ENCODE results near the gene SH3BP5.
A peak's percentile ranks its signal among the peaks of the same experiment; 100 is the strongest.

Gene SH3BP5

DNA sequence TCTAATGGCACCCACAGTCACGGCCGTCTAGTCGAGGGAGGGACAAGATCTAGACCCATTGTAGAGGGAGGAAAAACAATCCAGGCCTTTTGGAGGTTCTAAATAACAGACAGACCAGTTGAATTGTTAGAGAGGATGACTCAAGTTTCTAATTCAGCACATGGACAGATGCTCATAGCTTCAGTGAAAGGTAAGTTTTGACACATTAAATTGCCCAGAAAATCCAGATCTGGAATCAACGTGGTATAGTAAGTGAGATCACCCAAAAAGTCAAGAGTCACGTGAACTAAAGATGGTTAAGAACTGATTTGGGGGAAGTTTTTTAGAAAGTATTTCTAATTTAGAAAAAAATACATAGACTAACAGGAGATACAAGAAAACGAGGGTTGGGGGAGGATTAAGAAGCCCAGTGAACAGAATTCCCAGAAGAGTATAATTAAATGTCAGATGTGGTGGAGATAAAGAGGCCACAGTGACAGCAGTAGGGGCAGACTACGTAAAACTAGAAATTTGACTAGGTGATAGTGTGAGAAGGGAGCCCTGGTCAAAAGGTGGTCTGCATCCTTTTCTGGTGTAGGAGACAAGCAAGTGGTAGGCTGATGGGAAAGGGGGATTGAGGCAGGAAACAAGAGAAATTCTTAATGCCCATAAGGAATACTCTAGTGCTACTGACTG, 79.2 kb downstream of the SH3BP5 start:
- no peak for DNase-seq (ENCODE audit: low spot score)

DNA sequence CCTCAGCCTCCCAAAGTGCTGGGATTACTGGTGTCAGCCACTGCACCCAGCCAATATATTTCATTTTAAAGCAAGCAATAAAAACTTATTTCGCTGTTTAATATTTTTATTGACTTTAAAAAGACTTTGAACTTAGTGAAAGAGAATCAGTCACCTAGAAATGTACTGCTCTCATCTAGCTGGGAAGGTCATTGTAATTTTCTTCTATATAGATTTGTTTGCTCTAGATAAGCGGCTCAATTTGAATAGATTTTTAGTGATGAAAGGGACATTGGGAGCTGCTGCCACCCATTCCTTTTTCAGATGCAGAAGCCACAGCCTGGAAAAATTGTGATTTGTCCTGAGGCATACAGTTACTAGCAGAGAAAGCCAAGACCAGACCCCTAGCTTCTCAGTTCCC, 86.2 kb downstream of the SH3BP5 start:
- no peak for DNase-seq (ENCODE audit: low spot score)

DNA sequence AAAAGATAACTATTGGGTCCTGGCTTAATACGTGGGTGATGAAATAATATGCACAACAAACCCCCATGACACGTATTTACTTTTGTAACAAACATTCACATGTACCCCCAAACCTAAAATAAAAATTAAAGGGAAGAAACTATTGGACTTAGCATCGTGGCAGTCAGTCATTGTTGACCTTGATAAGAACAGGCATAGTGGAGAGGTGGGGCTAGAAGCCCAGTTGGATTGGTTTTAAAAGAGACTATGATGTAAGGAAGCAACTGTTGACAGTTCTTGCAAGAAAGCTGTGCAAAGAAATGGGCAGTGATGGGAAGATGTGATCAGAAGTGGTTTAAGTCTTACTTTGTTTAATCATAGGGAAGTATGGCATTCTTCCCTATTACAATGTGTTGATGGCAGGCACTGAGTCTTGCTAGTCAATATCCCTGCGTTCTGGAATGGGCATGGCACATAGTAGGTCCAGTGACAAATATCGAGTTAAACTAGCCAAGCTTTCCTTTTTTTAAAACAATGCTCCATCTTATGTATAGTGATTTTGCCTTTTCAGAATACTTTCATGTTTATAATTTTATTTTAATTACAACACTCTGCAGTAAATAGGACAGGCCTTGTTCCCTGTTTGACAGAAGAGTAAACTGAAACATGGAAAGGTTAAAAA, 88.4 kb downstream of the SH3BP5 start:
- no peak for DNase-seq (ENCODE audit: low spot score)

DNA sequence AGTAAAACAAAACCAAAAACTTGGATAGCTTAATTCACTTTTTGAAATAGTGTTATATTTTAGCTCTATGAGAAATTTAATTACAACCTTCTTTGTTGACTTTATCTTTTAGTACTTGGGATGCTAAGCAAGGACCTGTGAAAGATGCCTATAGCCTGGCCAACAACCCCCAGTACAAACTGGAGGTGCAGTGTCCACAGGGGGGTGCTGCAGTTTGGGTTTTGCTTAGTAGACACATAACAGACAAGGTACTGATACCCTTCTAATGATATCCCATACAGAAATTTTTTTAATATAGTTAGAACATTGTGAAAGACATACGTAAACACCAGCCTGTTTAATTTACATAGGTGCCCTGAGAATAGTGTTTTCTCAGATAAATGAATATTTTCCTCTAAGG, 91.0 kb downstream of the SH3BP5 start:
- peak; percentile 71 for DNase-seq (ENCODE audit: low spot score)

DNA sequence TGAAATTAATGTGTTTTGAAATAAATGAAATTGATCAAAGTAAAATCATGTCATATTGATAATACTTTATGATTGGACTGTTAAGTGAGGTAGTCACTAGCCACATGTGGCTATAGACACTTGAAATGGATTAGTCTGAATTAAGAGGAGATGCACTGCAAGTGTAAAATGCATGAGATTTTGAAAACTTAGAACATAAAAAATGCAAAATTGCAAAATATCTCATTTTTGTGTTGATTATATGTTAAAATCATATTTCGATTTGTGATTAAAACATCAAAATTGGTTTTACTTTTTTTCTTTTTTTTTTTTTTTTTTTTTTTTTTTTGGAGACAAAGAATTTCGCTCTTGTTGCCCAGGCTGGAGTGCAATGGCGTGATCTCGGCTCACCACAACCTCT, 103.1 kb downstream of the SH3BP5 start:
- no peak for DNase-seq (ENCODE audit: low spot score)

DNA sequence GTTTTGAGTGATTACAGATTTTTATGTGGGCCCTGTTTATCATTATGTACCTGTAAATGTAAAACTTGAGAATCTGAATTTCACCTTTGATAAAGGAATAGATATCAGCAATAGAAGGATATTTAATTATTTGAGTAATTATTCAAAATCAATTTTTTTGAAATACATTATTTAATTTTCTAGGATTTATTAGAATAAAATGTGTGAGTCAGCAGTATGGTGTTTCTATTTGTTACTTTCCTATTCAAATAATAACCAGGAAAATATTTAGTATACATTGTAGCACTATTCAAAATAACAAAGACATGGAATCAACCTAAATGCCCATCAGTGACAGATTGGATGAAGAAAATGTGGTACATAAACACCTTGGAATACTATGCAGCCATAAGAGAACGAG, 104.2 kb downstream of the SH3BP5 start:
- DNase-seq (ENCODE audit: low spot score): no peak

DNA sequence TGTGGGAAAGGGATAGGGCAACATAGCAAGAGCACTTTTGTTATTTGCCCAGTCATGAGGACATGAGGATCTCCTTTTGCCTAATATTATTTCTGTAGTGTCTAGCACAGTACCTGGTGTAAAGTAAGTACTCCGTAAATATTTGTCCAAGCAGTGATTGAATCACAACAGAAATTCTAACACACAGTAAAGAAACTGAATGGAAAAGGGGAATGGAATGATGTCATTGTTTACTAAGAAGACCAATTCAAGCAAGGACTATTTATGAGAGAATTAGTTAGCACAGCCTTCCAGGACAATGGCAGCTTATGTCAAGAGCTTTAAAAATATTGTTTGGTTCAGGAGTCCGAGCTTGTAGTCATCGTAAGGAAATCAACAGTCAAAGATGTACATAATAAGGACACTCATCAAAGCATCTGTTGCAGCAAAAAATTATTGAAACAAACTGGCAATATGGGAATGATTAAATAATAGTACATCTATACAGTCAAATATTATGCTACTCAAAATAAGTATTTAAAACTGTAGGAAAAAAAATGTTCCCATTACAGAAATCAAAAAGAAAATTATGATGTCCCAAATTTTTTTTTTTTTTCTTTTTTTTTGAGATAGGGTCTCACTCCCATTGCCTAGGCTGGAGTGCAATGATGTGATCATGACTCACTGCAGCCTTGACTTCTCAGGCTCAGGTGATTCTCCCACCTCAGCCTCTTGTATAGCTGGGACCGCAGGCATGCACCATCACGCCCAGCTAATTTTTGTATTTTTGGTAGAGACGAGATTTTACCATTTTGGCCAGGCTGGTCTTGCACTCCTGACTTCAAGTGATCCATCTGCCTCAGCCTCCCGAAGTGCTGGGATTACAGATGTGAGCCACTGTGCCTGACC, 108.5 kb downstream of the SH3BP5 start:
- DNase-seq (ENCODE audit: low spot score): no peak

DNA sequence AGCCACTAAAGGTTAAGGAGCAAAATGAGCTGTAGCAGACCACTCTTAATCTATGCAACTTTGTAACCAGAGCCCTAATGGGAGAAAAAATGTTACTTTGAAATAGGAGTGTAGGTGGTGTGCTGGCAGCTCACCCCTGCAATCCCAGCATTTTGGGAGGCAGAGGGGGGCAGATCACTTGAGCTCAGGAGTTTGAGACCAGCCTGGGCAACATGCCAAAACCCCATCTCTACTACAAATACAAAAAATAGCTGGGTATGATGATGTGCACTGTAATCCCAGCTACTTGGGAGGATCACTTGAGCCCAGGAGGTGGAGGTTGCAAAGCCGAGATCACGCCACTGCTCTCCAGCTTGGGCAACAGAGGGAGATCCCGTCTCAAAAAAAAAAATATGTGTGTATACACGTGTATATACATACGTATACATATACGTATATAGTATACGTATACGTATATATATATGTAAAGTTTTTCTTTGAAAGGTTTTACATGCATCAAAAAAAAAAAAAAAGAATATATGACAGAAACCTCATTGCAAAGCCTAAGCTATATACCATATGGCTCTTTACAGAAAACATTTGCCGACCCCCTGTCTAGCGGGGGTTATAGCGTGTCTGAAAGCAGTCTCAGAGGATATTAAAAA, 110.7 kb downstream of the SH3BP5 start:
- no peak for DNase-seq (ENCODE audit: low spot score)

DNA sequence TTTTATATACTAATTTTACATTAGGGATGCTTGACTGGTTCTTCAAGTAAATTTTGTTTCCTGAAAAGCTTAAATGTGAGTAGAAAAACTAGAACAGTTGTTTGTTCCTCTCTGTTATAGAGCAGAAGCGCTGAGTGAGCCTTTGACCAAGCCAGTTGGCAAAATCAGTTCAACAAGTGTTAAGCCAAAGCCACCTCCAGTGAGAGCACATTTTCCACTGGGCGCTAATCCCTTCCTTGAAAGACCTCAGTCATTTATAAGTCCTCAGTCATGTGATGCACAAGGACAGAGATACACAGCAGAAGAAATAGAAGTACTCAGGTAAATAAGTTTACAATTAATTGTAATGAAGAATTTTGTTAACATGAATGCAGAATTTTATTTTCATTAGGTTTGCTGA, 111.7 kb downstream of the SH3BP5 start:
- no peak for DNase-seq (ENCODE audit: low spot score)

DNA sequence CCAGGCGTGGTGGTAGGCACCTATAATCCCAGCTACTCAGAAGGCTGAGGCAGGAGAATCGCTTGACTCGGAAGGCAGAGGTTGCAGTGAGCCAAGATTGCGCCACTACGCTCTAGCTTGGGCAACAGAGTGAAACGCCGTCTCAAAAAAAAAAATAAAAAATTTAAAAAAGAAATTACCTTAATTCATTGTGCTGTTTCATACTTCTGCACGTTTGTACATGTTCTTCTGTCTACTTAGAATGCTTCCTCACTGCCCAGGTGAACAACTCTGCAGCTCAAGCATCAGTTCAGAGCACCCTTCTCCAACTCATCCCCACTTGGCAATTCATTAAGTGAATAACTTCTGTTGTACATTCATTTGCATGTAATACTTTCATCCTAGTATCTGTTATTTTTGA, 112.3 kb downstream of the SH3BP5 start:
- no peak for DNase-seq (ENCODE audit: low spot score)

DNA sequence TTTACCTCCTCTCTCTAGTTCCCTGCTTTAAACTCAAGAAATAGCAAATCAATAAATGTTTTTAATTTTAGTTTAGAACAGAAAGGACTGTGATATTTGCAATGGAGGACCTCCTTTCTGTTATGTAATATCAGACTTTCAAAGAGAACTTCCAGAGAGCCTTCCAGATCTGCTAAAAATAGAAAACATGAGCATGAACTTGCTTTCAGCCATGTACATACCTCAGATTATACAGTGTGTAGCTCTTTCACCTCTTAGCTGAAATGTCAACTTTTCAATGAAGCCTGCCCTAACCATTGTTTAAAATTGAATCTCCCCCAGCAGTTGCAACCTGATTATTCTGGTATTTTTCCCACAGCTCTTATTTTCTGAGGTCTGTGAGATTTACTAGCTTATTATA, 113.7 kb downstream of the SH3BP5 start:
- no peak for DNase-seq (ENCODE audit: low spot score)

DNA sequence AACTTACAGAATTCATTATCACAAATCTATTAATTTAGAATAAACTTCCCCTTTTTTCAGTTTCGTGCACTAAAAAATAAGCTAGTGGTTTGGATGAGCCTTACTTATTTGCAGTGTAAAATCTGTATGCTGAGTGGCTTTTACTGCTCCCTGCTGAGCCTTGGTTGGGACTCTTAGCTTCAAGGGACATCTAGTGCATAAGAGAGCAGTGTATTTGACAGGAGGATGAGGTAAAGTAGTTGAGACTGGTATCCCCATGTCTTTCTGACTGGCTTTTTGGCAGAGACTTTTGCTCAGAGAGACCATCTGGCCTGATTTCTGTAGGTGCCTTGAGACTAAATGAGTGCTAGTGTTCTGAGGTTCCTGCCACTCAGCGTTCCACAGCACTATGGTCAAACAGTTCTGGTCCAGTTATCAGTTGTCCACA, 114.5 kb downstream of the SH3BP5 start:
- DNase-seq (ENCODE audit: low spot score): peak; percentile 55

DNA sequence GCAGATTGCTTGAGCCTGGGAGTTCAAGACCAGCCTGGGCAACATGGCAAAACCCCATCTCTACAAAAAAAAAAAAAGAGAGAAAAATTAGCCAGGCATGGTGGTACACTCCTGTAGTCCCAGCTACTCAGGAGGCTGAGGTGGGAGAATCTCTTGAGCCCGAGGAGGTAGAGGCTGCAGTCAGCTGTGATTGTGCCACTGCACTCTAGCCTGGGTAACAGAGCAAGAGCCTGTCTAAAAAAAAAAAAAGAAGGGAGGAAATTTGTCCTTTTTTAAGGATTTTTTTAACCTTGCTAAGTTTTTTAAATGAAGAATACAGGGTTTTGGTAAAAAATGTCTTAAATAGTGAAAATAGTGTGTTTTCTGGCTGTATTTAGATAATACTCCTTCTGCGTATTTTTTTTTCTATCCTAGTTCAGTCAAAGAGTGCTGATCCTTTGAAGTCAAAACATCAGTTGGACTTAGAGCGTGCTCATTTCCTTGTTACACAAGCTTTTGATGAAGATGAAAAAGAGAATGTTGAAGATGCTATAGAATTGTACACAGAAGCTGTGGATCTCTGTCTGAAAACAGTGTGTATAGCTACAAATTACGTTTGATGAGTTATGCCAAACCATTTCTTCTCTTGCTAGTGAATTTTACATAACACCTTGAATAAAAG, 115.2 kb downstream of the SH3BP5 start:
- DNase-seq (ENCODE audit: low spot score): no peak

DNA sequence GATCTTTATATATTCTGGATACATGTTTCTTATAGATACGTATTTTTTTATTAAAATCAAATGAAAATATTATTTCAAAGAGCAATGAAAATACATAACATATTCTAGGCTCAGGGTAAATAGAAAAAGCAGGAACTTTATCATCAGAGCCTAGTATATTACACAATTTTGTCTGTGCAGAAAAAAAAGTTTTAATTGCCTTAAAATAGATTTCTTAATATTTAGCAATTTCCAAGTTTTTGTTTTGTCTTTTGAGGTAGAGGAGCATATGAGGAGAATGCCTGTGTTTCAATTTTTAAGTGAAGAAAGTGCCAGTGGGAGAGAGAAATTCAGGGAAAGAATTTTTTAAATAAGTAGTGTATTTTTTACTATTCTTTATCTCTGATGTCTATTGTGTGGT, 115.9 kb downstream of the SH3BP5 start:
- DNase-seq (ENCODE audit: low spot score): no peak

DNA sequence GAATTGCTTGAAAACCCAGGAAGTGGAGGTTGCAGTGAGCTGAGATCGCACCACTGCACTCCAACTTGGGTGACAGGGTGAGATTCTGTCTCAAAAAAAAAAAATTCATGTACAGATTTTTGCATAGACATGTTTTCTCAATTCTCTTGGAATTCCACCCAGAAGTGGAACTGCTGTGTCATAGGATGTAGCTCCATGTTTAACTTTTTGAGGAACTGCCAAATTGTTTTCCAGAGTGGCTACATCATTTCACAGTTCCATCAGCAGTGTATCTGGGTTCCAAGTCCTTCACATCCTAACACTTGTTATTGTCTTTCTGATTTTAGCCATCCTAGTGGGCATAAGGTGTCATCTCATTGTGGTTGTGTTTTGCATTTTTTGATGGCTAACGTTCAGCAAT, 116.4 kb downstream of the SH3BP5 start:
- no peak for DNase-seq (ENCODE audit: low spot score)

DNA sequence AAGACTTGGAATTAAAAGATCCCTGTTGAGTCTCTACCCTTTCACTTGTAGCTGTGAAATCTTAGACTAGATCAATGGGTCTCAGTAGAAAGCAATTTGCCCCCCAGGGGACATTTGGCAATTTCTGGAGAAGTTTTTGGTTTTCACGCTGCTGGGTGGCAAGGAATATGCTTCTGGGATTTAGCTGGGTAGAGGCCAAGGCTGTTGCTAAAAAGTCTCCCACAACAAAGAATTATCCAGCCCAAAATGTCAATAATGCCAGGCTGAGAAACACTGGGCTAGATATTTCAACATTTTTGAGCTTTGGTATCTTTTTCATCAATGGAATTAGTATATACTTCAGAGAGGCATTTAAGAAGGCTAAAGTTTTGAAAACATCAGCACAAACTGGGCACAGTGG, 117.6 kb downstream of the SH3BP5 start:
- no peak for DNase-seq (ENCODE audit: low spot score)

DNA sequence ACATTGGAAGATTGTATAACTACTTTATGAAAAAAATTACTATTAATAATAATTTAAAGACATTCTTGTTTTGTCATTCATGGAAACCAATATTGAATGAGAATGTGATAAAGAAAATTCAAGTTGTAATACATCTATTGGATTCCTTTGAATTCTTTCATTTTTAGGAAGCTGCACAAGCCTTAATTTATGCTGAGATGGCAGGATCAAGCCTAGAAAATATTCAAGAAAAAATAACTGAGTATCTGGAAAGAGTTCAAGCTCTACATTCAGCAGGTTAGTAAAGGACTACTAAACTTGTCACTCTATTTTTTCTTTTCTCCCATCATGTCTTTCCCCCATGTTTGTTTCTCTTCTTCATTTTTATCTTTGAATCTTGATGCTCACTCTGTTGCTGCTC, 120.4 kb downstream of the SH3BP5 start:
- no peak for DNase-seq (ENCODE audit: low spot score)

DNA sequence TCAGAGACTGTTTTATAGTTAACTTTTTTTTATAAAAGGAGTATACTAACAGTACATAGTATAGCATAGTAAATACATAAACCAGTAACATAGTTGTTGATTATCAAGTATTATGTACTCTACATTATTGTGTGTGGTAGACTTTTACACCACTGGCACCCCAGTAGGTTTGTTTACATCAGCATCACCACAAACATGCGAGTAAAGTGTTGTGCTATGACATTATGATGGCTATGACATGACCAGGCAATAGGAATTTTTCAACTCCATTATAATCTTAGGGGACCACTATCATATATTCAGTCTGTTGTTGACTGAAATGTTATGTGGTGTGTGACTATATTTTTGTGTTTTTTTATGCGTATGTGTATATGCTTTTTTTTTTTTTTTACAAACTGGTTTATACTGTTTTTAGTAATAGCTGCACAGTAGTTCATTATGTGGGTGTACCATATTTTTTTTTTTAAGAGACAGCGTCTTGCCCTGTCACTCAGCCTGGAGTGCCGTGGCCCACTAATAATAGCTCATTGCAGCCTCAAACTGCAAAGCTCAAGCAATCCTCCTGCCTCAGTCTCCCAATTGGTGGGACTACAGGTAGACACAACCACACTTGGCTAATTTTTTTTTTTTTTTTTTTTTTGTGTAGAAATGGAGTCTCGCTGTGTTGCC, 124.4 kb downstream of the SH3BP5 start:
- no peak for DNase-seq (ENCODE audit: low spot score)

DNA sequence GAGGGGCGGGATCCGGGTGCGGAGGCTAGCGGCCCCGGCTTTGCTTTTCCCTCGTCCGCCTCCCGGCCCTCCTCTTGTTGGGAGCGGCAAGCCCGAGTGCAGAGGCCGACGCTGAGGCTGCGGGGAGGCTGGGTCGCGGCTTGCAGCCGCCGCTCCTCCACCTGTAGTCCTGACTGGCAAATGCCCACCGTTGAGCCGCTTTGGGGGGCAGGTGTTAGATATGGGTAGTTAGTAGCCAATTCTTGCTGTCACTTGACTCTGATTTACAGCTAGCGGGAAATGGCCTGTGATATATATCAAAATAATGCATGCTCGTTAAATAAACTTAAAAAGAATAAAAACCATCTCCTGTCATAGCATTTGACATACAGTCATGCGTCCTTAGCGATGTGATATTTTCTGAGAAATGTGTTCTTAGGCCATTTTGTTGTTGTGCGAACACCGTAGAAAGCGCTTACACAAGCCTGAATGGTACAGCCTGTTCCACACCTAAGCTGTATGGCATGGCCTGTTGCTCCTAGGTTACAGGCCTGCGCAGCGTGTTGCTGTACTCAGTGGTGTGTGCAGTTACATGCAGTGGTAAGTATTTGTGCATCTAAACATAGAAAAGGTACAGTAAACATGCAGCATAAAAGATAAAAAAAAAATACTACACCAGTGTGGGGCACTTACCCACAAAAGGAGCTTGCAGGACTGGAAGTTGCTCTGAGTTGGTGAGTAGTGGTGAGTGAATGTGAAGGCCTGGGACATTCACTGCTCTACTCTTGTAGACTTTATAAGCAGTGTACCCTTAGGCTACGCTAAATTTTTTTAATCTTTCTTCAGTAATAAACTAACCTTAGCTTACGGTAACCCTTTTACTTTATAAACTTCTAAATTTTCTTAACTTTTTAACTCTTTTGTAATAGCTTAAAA, 125.5 kb downstream of the SH3BP5 start:
- DNase-seq (ENCODE audit: low spot score): peak; percentile 64

DNA sequence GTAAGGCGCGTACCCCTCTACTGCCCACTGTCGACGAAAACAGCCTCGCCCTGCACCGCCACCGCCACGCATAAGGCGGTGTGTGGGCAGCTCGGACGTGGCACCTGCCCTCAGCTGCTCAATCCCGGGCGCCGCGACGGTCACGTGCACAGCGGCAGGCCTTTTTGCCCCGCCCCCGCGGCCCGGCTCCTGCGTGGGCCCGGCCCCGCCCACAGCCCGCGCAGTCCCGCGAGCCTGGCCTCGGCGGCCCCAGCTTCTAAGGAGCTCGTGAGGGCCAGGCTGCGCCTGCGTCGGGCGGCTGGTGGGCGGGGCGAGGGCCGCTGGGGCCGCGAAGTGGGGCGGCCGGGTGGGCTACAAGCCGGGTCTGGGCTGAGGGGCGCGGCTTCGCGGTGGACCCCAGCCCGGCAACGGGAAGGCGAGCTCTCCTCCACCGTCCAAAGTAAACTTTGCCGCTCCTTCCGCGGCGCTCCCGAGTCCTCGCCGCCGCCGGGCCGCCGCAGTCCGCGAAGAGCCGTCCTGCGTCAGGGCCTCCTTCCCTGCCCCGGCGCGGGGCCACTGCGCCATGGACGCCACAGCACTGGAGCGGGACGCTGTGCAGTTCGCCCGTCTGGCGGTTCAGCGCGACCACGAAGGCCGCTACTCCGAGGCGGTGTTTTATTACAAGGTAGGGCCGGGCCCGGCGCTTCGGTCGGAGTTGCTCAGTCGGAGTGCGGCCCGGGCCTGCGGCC, 126.3 kb downstream of the SH3BP5 start, which contains the start of gene CAPN7:
Gene CAPN7, plus strand, starts transcription at position 313 of the 728 bp plus-strand sequence. Its CDS starts 250 bp downstream, at position 563.
- DNase-seq (ENCODE audit: low spot score): peak; percentile 97

All from germinal center (tissue), 1 donor.